NCI-H774 (cell line): ENCODE results near the gene LRIG3.
A peak's percentile ranks its signal among the peaks of the same experiment; 100 is the strongest.

Experiments used
- DNase-seq: peaks from one replicate; lab custom pipeline; 2025; lab: John Stamatoyannopoulos, UW

LRIG3 gene

DNA sequence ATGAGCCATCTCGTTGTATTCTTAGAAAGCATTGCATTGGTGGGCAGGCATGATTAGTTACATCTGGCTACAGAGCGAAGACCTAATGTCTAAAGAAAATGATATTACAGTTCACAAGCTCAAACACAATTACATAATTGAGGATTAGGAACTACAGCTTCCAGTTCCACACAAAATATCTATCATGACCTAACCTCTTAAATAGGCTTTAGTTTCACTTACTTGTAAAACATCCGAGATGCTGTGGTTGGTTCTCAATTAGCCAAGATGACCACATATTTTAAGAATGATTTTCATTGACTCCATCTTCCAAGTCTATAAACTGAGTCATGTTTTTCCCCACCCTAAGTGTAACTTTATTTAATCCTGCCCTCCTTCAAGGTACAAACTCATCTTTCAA, 69.5 kb downstream of the LRIG3 start:
- no peak for DNase-seq

DNA sequence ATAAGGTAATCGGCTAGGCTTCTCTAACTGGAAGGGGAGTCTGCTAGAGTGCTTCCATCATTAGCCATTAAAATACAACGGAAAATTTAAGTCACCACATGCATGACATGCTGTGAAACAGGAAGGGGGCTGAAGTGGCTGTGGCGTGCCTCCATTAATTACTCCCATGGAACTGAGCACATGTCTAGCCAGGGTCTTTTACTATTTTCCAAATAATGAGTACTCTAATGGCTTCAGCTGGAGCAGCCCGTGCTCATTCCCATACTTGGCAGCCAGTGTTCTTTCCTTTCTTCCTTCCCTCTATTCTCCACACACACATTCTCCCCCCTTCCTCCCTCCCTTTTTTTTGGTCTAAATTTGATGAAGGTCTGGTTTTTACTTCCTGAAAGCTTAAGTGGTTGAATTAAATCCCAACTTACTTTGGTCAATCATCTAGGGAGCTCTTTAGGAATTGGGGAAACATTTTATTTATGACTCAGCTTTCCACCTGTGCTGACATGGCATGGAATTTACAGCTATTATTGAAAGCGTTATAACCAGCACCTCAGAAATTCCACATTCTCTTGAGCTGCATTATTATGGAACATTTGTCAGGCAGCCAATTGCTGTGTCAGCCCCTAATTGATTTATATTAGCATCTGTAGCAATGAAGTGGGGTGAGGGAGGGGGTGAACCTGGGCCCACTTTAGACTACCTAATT, 72.3 kb downstream of the LRIG3 start:
- DNase-seq: peak; percentile 47

GRCh38 chr12:58844161-58844560, 76.1 kb downstream of the LRIG3 start:
- DNase-seq: no peak

- no peak for DNase-seq
Observed at GRCh38 chr12:58841058-58841798, 79.1 kb downstream of the LRIG3 start.

DNA sequence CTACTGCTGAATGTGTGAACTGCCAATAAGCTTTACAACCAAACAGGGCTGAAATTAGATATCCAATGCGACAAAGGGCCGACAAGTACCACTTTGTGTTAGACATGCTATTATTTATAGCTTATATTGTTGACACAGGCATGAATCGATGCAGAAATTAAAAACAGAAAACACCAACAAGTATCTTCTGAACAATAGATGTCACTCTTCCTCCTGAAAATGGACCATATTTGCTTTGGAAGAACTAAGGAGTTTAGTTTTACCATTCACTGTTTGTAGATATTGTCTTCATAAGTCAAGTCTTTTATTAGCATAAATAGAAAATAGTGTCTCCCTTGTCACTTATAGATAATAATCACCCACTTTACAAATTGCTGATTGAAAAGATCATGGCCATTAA, 86.5 kb downstream of the LRIG3 start:
- DNase-seq: peak; percentile 79

GRCh38 chr12:58832920-58833319, 87.4 kb downstream of the LRIG3 start:
- no peak for DNase-seq
